Vagina (tissue), 2 donors: ENCODE data around the gene EXOC3.

Experiments used
- POLR2A ChIP-seq, 2 donors: fragments of 450-650 bp; IDR thresholded peaks; one replicate each; pipeline ENCODE4 v1.6.1; 2017; ENCODE audit warnings: antibody characterized with exemption in 2 of 2, mild to moderate bottlenecking in 2 of 2, moderate library complexity in 2 of 2
- TF ChIP-seq, protein P1 (sequence below), 3 experiments: fragments of 450-650 bp in 2 of 3; fragments of 200-600 bp in 1 of 3; sonication (generic) in 1 of 3; IDR thresholded peaks; one replicate each; pipeline ENCODE4 v1.5.1; 2017 to 2019; ENCODE audit warnings: antibody characterized with exemption in 3 of 3, mild to moderate bottlenecking in 2 of 3, moderate library complexity in 2 of 3

- TF ChIP-seq POLR2A (IDR thresholded peaks at IDR 0.05), result no peak
- TF ChIP-seq, protein P1, sequence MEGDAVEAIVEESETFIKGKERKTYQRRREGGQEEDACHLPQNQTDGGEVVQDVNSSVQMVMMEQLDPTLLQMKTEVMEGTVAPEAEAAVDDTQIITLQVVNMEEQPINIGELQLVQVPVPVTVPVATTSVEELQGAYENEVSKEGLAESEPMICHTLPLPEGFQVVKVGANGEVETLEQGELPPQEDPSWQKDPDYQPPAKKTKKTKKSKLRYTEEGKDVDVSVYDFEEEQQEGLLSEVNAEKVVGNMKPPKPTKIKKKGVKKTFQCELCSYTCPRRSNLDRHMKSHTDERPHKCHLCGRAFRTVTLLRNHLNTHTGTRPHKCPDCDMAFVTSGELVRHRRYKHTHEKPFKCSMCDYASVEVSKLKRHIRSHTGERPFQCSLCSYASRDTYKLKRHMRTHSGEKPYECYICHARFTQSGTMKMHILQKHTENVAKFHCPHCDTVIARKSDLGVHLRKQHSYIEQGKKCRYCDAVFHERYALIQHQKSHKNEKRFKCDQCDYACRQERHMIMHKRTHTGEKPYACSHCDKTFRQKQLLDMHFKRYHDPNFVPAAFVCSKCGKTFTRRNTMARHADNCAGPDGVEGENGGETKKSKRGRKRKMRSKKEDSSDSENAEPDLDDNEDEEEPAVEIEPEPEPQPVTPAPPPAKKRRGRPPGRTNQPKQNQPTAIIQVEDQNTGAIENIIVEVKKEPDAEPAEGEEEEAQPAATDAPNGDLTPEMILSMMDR (IDR thresholded peaks at IDR 0.05), result no peak
Observed at GRCh38 chr5:427415-428087, 15.4 kb upstream of the EXOC3 start.
